HG03571 (cell line): Measurements from ENCODE around the gene ASIC3.
A peak's percentile ranks its signal among the peaks of the same experiment; 100 is the strongest.

Experiments
- ATAC-seq: cut with Tn5 transposase; IDR thresholded peaks from one replicate; pipeline ENCODE4 v1.9.1; 2021; ENCODE audit not compliant: unreplicated experiment

Gene ASIC3

DNA sequence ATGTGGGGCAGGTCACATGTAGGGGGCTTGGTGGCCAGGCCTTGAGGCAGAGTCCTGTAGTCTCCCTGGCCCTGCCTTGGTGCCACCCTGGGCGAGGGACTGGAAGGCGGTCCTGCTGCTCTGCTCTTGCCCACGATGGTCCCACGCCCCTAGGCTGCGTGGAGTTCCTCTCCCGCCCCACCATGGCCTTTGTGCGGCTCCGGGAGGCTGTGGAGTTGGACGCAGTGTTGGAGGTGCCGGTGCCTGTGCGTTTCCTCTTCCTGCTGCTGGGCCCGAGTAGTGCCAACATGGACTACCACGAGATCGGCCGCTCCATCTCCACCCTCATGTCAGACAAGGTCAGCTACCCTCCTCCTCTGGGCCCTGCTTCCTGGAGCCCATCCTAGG lies 22.2 kb downstream of the ASIC3 start:
- no peak for ATAC-seq

DNA sequence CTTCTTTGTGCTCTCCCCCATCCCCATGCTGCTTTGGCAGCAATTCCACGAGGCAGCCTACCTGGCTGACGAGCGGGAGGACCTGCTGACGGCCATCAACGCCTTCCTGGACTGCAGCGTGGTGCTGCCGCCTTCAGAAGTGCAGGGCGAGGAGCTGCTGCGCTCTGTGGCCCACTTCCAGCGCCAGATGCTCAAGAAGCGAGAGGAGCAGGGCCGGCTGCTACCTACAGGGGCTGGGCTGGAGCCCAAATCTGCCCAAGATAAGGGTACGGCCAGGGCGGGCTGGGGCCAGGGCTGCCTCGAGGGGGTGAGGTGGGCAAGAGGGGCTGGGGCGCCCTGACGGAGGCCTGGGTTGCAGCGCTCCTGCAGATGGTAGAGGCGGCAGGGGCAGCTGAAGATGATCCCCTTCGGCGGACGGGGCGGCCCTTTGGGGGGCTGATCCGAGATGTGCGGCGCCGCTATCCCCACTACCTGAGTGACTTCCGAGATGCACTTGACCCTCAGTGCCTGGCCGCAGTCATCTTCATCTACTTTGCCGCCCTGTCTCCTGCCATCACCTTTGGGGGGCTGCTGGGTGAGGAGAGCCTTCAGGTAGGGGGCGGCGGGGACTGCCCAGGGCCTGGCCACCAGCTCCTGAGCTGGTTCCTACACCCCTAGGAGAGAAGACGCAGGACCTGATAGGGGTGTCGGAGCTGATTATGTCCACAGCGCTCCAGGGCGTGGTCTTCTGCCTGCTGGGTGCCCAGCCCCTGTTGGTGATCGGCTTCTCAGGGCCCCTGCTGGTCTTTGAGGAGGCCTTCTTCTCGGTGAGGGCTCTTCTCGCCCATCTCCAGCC lies 22.9 kb downstream of the ASIC3 start:
- no peak for ATAC-seq

DNA sequence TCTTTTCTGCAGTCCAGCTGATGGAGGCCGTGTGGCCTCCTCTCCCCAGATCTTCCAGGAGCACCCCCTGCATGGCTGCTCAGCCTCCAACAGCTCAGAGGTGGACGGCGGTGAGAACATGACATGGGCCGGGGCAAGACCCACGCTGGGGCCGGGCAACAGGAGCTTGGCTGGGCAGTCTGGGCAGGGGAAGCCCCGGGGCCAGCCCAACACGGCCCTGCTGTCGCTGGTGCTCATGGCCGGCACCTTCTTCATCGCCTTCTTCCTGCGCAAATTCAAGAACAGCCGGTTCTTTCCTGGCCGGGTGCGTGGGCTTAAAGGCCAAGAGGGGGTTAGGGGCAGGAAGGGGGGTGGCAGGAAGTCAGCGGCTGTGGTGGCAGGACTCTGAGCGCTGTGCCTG lies 25.7 kb downstream of the ASIC3 start:
- no peak for ATAC-seq

DNA sequence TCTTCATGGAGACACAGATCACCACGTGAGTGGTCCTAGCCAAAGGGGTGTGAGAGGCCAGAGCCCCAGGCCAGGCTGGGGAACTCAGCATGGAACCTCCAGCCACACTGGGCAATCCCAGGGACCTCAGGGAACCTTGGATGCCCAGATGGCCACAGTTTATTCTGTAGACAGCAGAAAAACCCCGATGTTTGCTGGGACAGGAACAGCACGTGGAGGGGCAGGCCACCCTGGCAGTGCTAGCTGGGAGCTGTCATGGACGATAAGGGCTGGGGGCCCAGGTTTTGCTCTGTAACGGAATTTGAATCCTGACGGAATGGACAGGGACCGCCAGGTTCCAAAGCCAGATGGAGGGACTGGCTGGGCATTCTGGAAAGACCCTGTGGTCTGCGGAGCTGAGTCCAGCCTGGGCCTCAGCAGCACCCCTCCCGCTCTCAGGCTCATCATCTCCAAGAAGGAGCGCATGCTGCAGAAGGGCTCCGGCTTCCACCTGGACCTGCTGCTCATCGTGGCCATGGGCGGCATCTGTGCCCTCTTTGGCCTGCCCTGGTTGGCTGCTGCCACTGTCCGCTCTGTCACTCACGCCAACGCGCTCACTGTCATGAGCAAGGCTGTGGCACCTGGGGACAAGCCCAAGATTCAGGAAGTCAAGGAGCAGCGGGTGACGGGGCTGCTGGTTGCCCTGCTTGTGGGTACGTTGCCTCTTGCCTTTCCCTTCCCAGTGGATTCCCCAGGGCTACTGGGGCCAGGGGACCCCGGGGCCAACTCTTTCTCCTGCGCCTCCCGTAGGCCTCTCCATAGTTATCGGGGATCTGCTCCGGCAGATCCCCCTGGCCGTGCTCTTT lies 26.7 kb downstream of the ASIC3 start:
- no peak for ATAC-seq

DNA sequence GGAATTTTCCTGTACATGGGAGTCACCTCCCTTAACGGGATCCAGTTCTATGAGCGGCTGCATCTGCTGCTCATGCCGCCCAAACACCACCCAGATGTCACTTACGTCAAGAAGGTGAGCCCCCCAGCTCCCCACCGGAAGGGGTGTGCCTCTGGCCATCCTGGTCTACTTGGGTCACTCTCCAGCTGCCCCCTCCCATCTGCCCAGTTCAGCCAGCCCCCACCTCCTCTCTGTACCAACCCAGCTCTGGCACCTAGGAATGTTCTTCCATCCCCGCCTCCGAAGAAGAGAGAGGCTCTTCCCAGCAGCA lies 27.3 kb downstream of the ASIC3 start:
- ATAC-seq, result no peak

DNA sequence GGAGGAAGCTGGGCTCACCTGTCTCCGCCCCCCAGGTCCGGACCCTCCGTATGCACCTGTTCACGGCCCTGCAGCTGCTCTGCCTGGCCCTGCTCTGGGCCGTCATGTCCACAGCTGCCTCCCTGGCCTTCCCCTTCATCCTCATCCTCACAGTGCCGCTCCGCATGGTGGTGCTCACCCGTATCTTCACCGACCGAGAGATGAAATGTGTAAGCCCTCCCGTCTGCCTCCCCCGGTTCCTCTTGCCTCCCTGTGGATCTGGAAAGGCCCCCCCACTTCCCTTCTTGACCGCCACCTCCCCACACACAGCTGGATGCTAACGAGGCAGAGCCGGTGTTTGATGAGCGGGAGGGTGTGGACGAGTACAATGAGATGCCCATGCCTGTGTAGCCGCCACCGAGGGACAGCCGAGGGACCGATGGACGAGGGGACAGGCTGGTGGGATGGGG lies 27.7 kb downstream of the ASIC3 start:
- ATAC-seq, result no peak

DNA sequence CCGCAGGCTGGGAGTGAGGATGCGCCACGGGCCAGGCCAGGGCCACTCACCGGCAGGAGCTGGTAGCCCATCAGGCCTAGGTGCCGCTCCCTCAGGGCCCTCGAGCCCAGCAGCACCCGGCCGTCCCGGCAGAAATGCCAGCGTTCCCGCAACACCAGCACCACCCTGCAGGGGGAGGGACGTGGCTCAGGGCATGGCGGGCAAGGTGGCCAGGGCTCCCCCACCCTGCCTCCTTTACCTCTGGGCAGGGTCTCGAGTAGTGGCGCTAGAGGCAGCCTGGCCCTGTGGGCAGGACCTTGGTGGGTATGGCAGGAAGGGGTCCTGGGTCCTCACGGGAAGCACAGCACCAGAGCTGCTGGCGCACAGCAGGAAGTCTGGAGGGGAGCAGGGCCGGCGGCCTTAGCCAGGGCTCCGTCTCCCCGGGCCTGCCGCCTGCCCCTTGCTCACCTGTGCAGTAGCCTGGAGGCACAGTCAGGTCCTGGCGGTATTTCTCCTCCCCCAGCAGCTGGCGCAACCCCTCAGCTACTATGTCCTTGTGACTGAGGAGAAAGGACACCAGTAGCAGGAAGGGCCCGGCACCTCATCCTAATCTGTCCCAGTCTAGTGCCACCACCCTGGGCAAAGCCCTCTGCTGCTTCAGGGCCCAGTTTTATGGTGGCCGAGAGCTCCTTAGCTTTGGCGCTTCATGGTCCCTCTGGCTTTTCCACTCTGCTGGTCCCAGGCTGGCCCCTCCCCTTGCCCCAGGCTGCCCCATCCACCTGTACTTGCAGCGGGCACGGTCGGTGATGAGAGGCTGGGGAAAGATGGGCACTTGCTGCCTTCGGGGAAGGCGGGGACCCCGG lies 28.8 kb downstream of the ASIC3 start:
- no peak for ATAC-seq

DNA sequence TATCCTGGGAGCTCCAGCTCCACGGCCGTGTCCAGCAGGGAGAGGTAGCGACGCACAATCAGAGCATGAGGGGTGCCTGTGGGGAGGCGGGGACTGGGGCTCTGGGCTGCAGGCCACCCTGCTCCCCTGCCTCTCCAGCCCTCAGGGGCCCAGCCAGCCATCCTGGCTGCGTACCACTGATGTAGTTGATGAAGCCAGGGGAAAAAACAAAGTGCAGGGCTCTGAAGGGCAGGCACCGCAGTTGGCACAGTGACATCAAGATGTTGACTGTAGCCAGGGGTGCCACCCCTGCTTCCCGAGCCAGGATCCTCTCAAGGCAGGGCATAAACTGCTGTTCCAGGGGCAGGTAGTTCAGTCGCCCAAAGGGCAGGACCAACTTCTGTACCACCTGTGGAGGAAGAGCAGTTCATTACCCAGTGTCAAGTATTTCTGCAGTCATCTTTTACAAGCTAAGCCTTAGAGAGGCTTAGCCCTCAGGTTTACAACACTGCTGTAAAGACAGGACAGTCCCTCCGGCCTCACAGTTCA lies 29.4 kb downstream of the ASIC3 start:
- ATAC-seq, result no peak

DNA sequence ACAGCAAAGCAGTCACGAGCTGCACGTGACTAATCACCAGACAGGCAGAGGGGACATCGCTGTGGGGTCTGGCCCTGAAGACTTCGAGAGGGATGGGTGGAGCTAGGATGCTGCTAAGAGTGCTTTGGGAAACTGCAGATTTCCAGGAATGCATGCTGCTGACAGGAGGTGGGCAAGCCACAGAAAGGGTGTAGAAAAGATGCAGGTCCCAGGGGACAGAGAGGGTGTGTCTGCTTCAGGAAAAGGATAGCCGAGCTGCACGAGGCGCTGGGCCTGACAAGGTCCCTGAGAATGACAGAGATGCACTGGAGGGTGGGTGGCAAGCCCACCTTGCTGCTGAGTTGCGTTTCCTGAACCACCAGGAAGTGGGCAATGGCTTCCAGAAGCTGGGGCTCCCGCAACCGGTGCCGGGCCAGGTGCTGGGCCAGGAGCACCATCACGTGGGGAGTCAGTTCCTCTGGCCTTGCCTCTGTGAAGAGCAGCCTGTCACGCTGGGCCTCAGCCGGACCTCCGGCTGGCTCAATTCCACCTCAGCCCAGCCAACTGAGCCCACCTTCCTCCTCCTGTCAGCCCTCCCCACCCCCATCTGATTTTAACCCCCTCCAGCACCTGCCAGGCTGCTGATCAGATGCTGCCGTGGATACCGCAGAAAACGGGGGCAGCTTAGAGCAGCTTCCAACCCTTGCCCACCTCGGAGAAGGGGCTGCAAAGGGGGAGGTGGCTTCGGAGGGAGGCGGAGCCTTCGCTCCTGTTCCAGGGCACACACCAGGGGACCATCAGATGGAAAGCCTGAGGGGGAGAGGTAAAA lies 30.1 kb downstream of the ASIC3 start:
- no peak for ATAC-seq

DNA sequence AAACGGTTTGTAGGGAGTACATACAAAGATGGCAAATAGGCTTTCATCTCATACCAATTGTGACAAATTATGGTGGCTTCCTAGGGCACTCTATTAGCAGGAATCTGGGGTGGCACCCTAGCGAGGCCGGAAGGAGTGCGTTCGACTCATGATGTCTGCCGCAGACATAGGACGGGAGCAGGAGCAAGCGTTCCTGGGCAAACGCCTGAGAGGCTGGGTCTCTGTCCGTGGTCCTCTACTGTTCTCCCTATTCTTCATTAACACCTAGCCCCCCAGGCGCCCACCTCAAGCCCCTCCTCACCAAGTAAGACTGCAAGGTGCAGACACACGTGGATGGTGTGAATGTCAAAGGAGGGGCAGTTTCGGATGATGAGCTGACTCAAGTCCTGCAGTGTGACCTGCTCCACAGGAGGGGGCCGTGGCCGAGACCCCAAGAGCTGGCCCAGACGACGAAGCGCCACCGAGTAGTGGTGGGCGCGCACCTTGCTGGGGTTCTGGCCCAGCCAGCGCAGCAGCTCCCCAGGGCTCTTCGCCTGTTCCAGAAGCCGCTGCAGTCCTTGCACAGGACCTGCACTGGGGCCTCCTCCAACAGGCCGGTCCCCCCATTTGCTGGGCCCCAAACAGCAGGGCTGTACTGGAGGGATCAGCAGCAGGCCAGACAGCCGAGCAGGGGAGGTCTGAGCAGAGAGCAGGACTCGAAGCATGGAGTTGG lies 31.0 kb downstream of the ASIC3 start:
- ATAC-seq, result no peak

DNA sequence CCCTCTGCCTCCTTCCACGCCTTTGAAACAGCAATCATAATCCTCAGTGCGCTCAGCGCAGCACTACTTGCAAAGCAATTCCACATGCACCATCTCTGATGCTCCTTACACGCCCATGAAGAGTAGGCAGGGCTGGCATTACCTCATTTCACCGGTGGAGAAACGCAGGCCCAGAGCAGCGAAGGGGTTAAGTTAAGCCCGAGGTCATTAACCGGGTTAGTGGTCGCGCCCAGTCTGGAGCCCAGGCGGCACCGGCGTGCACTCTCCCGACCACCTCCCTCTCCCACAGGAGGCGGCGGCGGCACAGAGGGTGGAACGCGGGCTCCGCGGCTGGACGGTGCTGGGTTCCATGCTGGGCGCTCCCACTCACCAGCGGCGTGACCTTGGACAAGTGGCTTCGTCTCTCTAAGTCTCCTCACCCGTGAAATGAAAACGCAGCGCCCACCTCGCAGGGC lies 31.8 kb downstream of the ASIC3 start:
- no peak for ATAC-seq

DNA sequence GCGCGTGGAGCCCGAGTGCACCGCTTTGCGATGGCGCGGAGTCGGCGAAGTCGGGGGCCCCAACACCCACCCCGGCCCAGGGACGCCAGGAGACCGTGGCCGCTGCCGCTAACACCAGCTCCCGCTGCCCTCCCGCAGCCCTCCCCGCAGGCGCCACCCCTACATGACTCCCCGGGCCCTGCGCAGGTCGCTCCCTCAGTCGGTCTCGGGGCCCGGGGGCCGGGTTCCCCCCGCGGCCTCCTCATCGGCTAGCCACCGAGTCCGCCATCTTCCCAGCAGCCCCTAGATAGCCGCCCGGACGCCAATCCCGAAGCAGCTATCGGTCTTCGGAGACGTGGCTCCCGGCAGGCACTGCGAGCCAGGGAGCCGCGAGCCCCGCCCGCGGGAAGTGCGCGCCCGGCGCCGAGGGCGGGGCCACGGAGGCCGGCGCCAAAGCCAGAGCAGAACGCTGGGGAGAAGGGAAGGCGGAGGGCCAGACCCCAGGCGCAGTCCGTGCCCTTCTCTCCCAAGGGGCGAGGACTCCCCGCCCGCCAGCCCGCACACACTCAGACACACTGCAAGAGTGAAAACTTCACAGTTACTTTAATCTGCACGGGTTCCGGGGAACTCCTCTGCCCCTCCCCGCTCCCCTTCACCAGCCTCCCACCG lies 32.3 kb downstream of the ASIC3 start, which contains the start of gene FASTK:
Gene FASTK (minus strand): TSS at position 288 of the 648 bp plus-strand sequence. CDS start 43 bp downstream, at position 245.
- peak; percentile 73 for ATAC-seq

DNA sequence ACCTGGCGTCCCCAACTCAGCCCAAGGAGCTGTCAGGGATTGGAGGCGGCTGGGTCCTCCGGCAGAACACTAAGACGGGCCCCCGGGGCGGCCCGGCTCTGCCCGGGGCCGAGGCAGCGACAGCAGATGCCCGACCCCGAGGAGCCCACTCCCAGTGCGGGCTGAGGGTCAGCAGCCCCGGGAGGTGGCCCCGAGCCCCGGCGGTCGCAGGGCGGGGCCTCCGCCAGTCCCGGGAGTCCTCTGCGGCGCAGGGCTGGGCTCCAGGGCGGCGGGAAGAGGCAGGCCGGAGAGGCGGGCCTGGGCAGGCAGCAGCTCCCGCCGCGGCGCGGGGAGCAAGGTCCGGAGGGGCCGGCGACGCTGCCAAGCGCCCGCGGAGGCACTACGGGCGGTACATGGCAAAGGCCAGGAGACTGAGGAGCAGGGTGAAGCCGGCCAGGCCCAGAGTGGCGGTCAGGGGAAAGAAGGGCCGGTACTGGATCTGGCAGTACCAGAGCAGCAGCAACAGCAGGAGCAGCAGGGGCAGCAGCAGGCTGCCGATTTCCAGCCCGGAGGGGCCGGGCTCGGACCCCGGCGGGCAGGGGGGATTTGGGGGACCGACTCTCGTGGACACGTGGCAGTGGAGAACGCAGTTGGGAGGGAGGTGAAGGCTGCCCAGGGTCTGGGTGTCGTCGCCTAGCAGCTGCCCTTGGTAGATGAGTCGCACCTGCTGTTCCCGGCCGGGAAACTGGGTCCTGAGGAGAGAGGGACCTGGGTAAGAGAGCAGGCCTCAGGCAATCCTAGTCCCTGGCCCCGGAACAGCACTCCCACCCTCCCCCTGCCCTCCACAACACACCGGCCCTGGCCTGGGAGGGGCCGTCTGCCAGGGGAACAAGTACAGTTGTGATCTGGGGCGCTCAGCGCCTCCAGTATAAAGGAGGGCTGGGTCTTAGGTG lies 33.1 kb downstream of the ASIC3 start:
- no peak for ATAC-seq

DNA sequence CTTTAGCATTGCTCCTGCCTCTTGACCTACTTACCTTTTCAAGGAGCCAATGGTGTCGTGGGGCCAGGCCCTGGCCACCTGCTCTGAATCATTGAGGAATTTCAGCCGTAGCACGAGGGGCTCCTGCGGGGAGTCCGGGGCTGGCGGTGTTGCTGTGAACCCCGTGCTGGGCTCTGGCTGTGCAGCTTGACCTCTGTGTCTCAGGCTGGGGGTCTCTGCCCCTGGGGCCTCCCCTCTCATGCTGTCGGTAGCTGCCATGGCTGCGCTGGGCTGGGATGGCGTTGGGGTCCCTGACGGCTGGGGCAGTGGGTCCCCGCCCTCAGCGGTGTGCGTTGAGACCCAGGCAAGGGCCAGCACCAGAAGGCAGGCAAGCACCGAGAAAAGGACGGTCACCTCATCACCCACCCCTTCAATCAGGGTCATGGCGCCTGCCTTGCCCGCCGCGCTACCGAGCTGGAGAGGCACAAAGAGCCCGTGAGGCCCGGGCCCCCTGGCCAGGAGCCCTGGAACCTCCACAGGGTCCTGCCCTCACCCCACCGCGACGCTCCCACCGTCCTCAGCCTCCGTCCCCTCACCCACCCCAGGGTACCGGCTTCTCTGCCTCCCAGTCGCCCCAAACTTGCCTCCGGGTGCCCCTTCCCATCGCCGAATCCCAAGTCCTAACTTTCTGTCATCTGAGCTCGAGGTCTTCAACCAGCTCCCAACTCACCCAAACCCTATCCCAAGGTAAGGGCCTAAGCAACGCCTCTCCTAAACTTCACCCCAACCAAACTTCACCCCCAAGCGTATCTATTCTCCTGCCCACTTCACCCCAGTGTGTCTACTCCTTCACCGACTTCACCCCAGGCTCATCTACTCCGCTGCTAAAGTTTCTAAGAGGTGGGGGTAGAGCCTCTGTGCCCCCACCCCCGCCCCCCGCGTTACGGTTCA lies 34.1 kb downstream of the ASIC3 start:
- no peak for ATAC-seq

DNA sequence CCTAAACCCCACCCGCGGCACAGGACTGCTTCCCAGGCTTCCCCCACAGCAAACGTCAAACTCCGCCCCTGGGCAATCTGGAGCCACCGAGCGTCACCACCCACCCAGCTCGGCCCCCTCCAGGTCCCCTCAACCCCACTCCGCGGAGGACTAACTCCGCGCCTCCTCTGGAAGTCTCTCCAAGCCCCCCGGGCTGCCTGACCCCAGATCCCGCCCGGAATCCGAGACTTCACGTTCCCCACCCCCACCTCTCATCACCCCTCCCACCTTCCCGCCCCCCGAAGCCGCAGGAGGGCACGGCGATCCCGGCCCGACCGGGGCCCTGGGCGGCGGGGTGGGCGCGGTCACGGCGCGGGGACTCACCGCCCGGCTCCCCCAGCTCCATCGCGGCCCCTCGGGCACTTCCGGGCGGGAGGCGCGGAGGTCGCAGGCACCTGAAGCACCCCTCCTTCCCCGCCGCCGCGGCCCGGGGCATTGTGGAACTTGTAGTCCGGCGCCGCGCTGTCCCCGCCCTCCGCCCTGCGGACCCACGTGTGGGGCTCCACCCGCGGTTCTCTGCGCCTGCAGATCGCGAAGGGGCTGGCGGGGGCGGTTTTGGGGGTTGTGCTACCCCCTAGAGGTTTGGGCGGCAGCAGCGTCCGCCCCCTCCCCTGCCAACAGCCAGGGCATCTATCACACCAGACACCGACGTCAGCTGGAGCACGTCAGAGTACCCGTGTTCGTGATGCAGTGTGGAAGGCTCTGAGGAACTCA lies 34.9 kb downstream of the ASIC3 start, which contains the start of gene TMUB1:
Gene TMUB1 (minus strand): TSS at position 423 of the 753 bp plus-strand sequence. CDS start 930 bp downstream, outside the sequence.
- peak; percentile 47 for ATAC-seq

DNA sequence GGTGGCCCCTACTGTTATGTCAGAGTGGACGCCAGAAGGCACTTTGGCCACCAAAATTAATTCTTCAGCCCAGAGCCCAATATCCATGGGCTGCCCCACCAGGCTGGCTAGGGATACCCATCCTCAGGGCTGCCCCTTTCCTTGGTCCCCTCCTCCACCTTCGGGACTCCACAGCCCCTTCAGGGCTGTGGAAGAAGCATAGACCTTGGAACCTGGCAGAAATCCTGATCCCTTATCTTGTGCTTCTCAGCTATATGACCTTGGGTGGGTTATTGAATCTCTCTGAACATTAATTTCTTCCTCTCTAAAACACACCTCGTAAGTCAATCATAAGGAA lies 35.5 kb downstream of the ASIC3 start:
- no peak for ATAC-seq
